Fibroblast of mammary gland (primary cell): ENCODE measurements around the gene TCAP.
A peak's percentile ranks its signal among the peaks of the same experiment; 100 is the strongest.

Experiments
- DNase-seq: peaks from one replicate; pipeline ENCODE4 v3.0.0-alpha.2; 2010; ENCODE audit warnings: low read depth
- H3K4me3 ChIP-seq: 2 replicates; pipeline ENCODE4 v1.5.1; 2011; ENCODE audit warnings: low read depth, mild to moderate bottlenecking, low read length, moderate library complexity; ENCODE audit not compliant: control insufficient read depth
- TF ChIP-seq, protein P1 (sequence below): conservative IDR thresholded peaks from 2 replicates; pipeline ENCODE4 v1.5.1; 2011; ENCODE audit warnings: low read depth, low read length, inconsistent platforms; ENCODE audit not compliant: control insufficient read depth, insufficient read depth

Gene TCAP

GRCh38 chr17:39687101-39687545 is 22.0 kb downstream of the TCAP start:
- TF ChIP-seq, protein P1, sequence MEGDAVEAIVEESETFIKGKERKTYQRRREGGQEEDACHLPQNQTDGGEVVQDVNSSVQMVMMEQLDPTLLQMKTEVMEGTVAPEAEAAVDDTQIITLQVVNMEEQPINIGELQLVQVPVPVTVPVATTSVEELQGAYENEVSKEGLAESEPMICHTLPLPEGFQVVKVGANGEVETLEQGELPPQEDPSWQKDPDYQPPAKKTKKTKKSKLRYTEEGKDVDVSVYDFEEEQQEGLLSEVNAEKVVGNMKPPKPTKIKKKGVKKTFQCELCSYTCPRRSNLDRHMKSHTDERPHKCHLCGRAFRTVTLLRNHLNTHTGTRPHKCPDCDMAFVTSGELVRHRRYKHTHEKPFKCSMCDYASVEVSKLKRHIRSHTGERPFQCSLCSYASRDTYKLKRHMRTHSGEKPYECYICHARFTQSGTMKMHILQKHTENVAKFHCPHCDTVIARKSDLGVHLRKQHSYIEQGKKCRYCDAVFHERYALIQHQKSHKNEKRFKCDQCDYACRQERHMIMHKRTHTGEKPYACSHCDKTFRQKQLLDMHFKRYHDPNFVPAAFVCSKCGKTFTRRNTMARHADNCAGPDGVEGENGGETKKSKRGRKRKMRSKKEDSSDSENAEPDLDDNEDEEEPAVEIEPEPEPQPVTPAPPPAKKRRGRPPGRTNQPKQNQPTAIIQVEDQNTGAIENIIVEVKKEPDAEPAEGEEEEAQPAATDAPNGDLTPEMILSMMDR = no peak
- peak overlapping the region; percentile 69 for H3K4me3 ChIP-seq
- no peak for DNase-seq

GRCh38 chr17:39687546-39688474 is 22.7 kb downstream of the TCAP start, which contains the start of gene PGAP3:
PGAP3 (minus strand) TSS chr17:39688057; CDS start chr17:39688014, 43 bp downstream.
- TF ChIP-seq, protein P1 = no peak
- DNase-seq = peak; percentile 86
- peak within 1 kb of the TSS; percentile 69 for H3K4me3 ChIP-seq

DNA sequence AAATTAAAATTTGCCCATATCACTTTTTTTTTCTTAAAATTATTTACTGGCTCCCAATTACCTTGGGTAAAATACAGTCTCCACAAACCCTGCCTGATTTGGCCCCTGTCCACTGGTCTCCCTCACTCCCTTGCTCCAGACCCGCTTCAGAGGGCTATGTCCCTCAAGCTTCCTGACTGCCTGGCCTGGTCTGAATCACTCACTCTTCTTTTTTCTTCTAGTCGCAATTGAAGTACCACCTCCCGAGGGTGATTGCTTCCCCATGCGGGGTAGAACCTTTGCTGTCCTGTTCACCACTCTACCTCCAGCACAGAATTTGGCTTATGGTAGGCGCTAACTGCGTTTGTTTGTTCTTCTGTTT is 23.3 kb downstream of the TCAP start:
- no peak for DNase-seq
- peak overlapping the region; percentile 69 for H3K4me3 ChIP-seq
- TF ChIP-seq, protein P1 = no peak

DNA sequence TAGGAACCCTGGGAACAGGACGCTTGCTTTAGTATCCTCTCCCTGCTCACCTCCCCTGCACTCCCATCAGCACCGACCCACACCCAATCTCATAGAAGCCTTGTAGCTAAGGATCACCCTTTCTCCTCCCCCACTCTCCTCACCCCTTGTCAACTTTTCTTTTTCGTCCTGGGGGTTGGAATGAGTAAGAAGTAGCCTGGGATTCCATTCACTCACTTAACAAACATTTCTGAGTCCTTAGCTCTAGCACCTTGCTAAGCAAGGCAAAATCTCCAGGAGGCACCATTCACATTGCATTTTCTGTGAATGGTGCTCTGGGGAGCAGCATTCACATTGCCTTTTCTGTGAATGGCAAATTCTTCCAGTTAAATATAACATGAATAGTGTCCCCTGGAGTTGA is 23.8 kb downstream of the TCAP start:
- peak overlapping the region; percentile 69 for H3K4me3 ChIP-seq
- TF ChIP-seq, protein P1 = no peak
- DNase-seq = no peak

- TF ChIP-seq, protein P1 = no peak
- DNase-seq = no peak
- no peak overlapping the region for H3K4me3 ChIP-seq
Observed at GRCh38 chr17:39694593-39694992, 29.4 kb downstream of the TCAP start.

GRCh38 chr17:39695089-39695474 is 29.9 kb downstream of the TCAP start:
- TF ChIP-seq, protein P1 = no peak
- no peak overlapping the region for H3K4me3 ChIP-seq
- DNase-seq = no peak
